NT2/D1 (cell line): ENCODE data around the gene TBC1D22A.

Experiments
- SUZ12 ChIP-seq: IDR thresholded peaks from 2 replicates; pipeline ENCODE4 v1.6.1; 2011; ENCODE audit not compliant: insufficient read length, insufficient read depth; ENCODE audit errors: extremely low read depth
- YY1 ChIP-seq: IDR thresholded peaks from 2 replicates; pipeline ENCODE4 v1.6.1; 2011; ENCODE audit not compliant: insufficient read length, insufficient read depth
- ZNF274 ChIP-seq: IDR thresholded peaks from 2 replicates; pipeline ENCODE4 v1.6.1; 2011; ENCODE audit warnings: mild to moderate bottlenecking, low read depth, low read length

- TF ChIP-seq SUZ12 (no peak), ZNF274 (no peak), YY1 (no peak)
Measured at GRCh38 chr22:46739094-46739870, 23.2 kb upstream of the TBC1D22A start.
